ENCODE results near the gene INPP5K.
A peak's percentile ranks its signal among the peaks of the same experiment; 100 is the strongest.

INPP5K gene

GRCh38 chr17:1505586-1505985 is 10.8 kb downstream of the INPP5K start:
- no peak for DNase-seq (ENCODE audit: low read depth)

GRCh38 chr17:1504866-1505265 is 11.5 kb downstream of the INPP5K start:
- no peak for DNase-seq (ENCODE audit: low read depth)

GRCh38 chr17:1503699-1504098 is 12.7 kb downstream of the INPP5K start:
- no peak for DNase-seq (ENCODE audit: low read depth)

- DNase-seq (ENCODE audit: low read depth), result peak; percentile 57
Measured at GRCh38 chr17:1498869-1499268, 17.5 kb downstream of the INPP5K start.

- DNase-seq (ENCODE audit: low read depth), result peak; percentile 21
Measured at GRCh38 chr17:1498233-1498632, 18.2 kb downstream of the INPP5K start.

- DNase-seq (ENCODE audit: low read depth), result no peak
Measured at GRCh38 chr17:1497831-1498230, 18.6 kb downstream of the INPP5K start.

GRCh38 chr17:1496869-1497268 is 19.5 kb downstream of the INPP5K start:
- DNase-seq (ENCODE audit: low read depth), result no peak

- no peak for DNase-seq (ENCODE audit: low read depth)
Measured at GRCh38 chr17:1495265-1495989, 21.0 kb downstream of the INPP5K start.

GRCh38 chr17:1494736-1495253 is 21.6 kb downstream of the INPP5K start:
- no peak for DNase-seq (ENCODE audit: low read depth)

GRCh38 chr17:1494203-1494602 is 22.2 kb downstream of the INPP5K start:
- DNase-seq (ENCODE audit: low read depth), result no peak

- no peak for DNase-seq (ENCODE audit: low read depth)
Measured at GRCh38 chr17:1493291-1493980, 23.0 kb downstream of the INPP5K start.

- DNase-seq (ENCODE audit: low read depth), result no peak
Measured at GRCh38 chr17:1492249-1493206, 23.9 kb downstream of the INPP5K start, which contains the start of gene MYO1C. Gene MYO1C, minus strand, starts transcription at chr17:1492686. Its CDS starts 199 bp downstream, at chr17:1492487.

- peak; percentile 67 for DNase-seq (ENCODE audit: low read depth)
Measured at GRCh38 chr17:1491443-1492248, 24.8 kb downstream of the INPP5K start.

- peak; percentile 68 for DNase-seq (ENCODE audit: low read depth)
Measured at GRCh38 chr17:1490643-1491442, 25.6 kb downstream of the INPP5K start.

GRCh38 chr17:1488826-1489270 is 27.6 kb downstream of the INPP5K start:
- no peak for DNase-seq (ENCODE audit: low read depth)

GRCh38 chr17:1487939-1488825 is 28.2 kb downstream of the INPP5K start:
- peak; percentile 92 for DNase-seq (ENCODE audit: low read depth)

GRCh38 chr17:1486802-1487695 is 29.4 kb downstream of the INPP5K start:
- DNase-seq (ENCODE audit: low read depth), result peak; percentile 79

All from ELR (cell line).